Endothelial cell of hepatic sinusoid (primary cell): ENCODE measurements around the gene NOTCH1.

Experiments
- in situ Hi-C: cut with HindIII; loops from 2 replicates; pipeline ENCODE4 v1.10.0; 2017; ENCODE audit warnings: low sequenced_read_pairs

The NOTCH1 gene

GRCh38 chr9:136447173-136447778, 98.6 kb downstream of the NOTCH1 start:
- in situ Hi-C loops, result loop anchor here (5.0 to 10.0 kb wide), 4 partner anchors 40 to 202 kb away; partner anchors contain the start of gene QSOX2

- in situ Hi-C loops, result loop anchor here (5.0 to 10.0 kb wide), 4 partner anchors 42 to 201 kb away; partner anchors contain the start of gene QSOX2
Measured at GRCh38 chr9:136445799-136446198, 100.0 kb downstream of the NOTCH1 start.
